ENCODE measurements around the gene PTPA. TPM values are rescaled to one million over a fixed set of nuclear protein-coding genes. Genes with fewer than 3 reads are reported as not detected.

PTPA gene
- polyA plus RNA-seq, 3 donors: 11.7 to 38.5 (median 12.4) TPM

DNA sequence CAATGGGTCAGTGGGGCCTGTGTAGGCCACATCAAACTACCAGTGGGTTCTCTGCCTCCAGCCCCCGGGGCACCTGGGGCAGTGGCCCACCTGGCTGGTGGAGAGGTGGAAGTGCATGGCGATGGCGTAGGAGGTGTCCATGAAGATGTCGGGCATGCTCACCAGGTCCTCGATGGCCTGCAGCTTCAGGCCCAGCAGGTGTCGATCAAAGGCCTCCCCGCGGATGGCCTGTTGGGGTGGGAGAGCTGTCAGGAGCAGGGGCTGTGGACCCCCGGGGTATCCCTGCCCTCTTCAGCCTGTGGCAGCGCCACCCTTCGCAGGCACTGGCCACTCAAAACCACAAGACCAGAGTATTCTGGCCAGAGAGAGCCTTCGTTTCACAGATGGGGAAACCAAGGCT lies 15.3 kb upstream of the PTPA start:
- Histone ChIP-seq H4K20me1 (ENCODE audit: insufficient read depth, low read length) (no peaks in the 10 kb centered on the region), H2AFZ (ENCODE audit: insufficient read depth, low read depth, low read length, poor library complexity, severe bottlenecking) (no peak overlapping the region), H3K36me3 (replicated peaks in 1 of 2; ENCODE audit: control insufficient read depth in 1 of 2, insufficient read depth in 2 of 2, low read length in 2 of 2) (peaks cover 21 to 38% of the 10 kb centered on the region in 2 donors), H3K9ac (ENCODE audit: insufficient read depth, low read length, poor library complexity, severe bottlenecking) (no peak overlapping the region), H3K4me2 (replicated peaks; ENCODE audit: extremely low read depth, low read length, poor library complexity, severe bottlenecking) (no peak overlapping the region), H3K4me3 (replicated peaks in 1 of 3; ENCODE audit: low read depth in 2 of 3, low read length in 3 of 3) (no peak overlapping the region), H3K27me3 (ENCODE audit: control insufficient read depth in 2 of 2, insufficient read depth in 2 of 2, low read length in 2 of 2) (no peaks in the 10 kb centered on the region), H3K4me1 (ENCODE audit: control insufficient read depth in 1 of 2, insufficient read depth in 2 of 2, low read length in 2 of 2) (no peaks in the 10 kb centered on the region), H3K79me2 (ENCODE audit: insufficient read depth, low read length) (no peaks in the 10 kb centered on the region), H3K27ac (ENCODE audit: low read depth in 1 of 2, low read length in 2 of 2) (no peak overlapping the region), H3K9me3 (replicated peaks in 1 of 2; ENCODE audit: control insufficient read depth in 1 of 2, insufficient read depth in 1 of 2, low read length in 2 of 2) (no peaks in the 10 kb centered on the region)
- no peak for DNase-seq
- TF ChIP-seq, protein P1, sequence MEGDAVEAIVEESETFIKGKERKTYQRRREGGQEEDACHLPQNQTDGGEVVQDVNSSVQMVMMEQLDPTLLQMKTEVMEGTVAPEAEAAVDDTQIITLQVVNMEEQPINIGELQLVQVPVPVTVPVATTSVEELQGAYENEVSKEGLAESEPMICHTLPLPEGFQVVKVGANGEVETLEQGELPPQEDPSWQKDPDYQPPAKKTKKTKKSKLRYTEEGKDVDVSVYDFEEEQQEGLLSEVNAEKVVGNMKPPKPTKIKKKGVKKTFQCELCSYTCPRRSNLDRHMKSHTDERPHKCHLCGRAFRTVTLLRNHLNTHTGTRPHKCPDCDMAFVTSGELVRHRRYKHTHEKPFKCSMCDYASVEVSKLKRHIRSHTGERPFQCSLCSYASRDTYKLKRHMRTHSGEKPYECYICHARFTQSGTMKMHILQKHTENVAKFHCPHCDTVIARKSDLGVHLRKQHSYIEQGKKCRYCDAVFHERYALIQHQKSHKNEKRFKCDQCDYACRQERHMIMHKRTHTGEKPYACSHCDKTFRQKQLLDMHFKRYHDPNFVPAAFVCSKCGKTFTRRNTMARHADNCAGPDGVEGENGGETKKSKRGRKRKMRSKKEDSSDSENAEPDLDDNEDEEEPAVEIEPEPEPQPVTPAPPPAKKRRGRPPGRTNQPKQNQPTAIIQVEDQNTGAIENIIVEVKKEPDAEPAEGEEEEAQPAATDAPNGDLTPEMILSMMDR (IDR thresholded peaks at IDR 0.05): no peak
- 98% methylated on average over 11 of the region's 12 CpGs for WGBS (ENCODE audit: insufficient coverage)
- no peaks in the 10 kb centered on the region for H3K9me3 Mint-ChIP-seq
- H3K36me3 Mint-ChIP-seq: peaks cover 19 to 35% of the 10 kb centered on the region in 2 donors
- no peak overlapping the region for H3K4me3 Mint-ChIP-seq
- no peaks in the 10 kb centered on the region for H3K27me3 Mint-ChIP-seq (ENCODE audit: low read depth in 3 of 3)
- intact Hi-C loops (cut with micrococcal nuclease): no loop called here
- H3K4me1 Mint-ChIP-seq: no peaks in the 10 kb centered on the region
- peak overlapping the region in 1 of 7 donors; percentile 64 for H3K27ac Mint-ChIP-seq

DNA sequence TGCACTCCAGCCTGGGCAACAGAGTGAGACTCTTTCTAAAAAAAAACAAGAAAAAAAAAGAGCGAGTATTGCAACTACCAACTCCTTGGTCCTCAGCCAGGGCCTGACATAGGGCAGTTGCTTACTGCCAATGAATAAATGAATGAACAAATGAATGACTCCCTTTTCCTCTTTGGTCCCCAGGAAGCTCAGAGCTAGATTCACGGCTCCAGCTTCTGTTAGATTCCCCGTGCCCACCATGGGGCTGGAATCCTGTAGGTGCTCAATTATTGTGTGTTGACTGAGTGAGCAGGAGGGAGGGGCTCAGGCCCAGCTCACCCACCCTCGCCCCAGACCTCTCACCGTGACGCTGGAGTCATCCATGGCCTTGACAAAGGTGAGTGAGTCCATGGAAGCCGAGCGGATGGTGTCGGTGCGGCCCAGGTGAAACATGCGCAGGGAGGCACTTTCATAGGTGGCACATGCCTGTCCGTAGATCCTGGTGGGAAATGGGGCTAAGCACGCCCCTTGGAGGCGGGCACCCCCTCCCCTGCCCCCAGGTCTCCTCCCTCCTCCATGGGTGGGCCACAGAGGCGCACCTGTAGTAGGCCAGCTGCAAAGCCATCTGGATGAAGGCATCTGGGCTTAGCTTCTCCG lies 13.4 kb upstream of the PTPA start:
- H3K4me3 Mint-ChIP-seq: no peak overlapping the region
- WGBS (ENCODE audit: insufficient coverage): 97% methylated on average over 7 of the region's 16 CpGs
- no peaks in the 10 kb centered on the region for H3K9me3 Mint-ChIP-seq

More for the DNA sequence above, 13.4 kb upstream of the PTPA start:
- H3K27me3 ChIP-seq (ENCODE audit: control insufficient read depth in 2 of 2, insufficient read depth in 2 of 2, low read length in 2 of 2): no peaks in the 10 kb centered on the region
- TF ChIP-seq, protein P1 (IDR thresholded peaks at IDR 0.05): no peak
- H3K27me3 Mint-ChIP-seq (ENCODE audit: low read depth in 3 of 3): peaks cover 0 to 1% (median 0%) of the 10 kb centered on the region in 3 donors
- peaks cover 27 to 38% of the 10 kb centered on the region in 2 donors for H3K36me3 Mint-ChIP-seq
- no peak overlapping the region for H3K4me3 ChIP-seq (replicated peaks in 1 of 3; ENCODE audit: low read depth in 2 of 3, low read length in 3 of 3)
- no peaks in the 10 kb centered on the region for H3K79me2 ChIP-seq (ENCODE audit: insufficient read depth, low read length)
- no peak overlapping the region for H3K9ac ChIP-seq (ENCODE audit: insufficient read depth, low read length, poor library complexity, severe bottlenecking)
- H3K4me1 ChIP-seq (ENCODE audit: control insufficient read depth in 1 of 2, insufficient read depth in 2 of 2, low read length in 2 of 2): no peaks in the 10 kb centered on the region
- no peak overlapping the region for H2AFZ ChIP-seq (ENCODE audit: insufficient read depth, low read depth, low read length, poor library complexity, severe bottlenecking)
- H3K4me1 Mint-ChIP-seq: no peaks in the 10 kb centered on the region
- no peak overlapping the region for H3K4me2 ChIP-seq (replicated peaks; ENCODE audit: extremely low read depth, low read length, poor library complexity, severe bottlenecking)
- peaks cover 21 to 46% of the 10 kb centered on the region in 2 donors for H3K36me3 ChIP-seq (replicated peaks in 1 of 2; ENCODE audit: control insufficient read depth in 1 of 2, insufficient read depth in 2 of 2, low read length in 2 of 2)
- intact Hi-C loops (cut with micrococcal nuclease): no loop called here
- DNase-seq: no peak
- H3K27ac Mint-ChIP-seq: peak overlapping the region in 1 of 7 donors; percentile 13
- no peaks in the 10 kb centered on the region for H4K20me1 ChIP-seq (ENCODE audit: insufficient read depth, low read length)
- H3K27ac ChIP-seq (ENCODE audit: low read depth in 1 of 2, low read length in 2 of 2): no peak overlapping the region
- H3K9me3 ChIP-seq (replicated peaks in 1 of 2; ENCODE audit: control insufficient read depth in 1 of 2, insufficient read depth in 1 of 2, low read length in 2 of 2): no peaks in the 10 kb centered on the region

Data from CD14-positive monocyte (primary cell).